Measurements from ENCODE around the gene PPP2R1A. TPM values are rescaled to one million over a fixed set of nuclear protein-coding genes. Genes with fewer than 3 reads are reported as not detected.
A peak's percentile ranks its signal among the peaks of the same experiment; 100 is the strongest.
"Not testable (repeated sequence)": the region's sequence is repeated elsewhere in the genome, so short reads cannot be mapped to it uniquely, and the experiment has no call there.

The PPP2R1A gene
- polyA plus RNA-seq, 1 donor: 332 TPM

DNA sequence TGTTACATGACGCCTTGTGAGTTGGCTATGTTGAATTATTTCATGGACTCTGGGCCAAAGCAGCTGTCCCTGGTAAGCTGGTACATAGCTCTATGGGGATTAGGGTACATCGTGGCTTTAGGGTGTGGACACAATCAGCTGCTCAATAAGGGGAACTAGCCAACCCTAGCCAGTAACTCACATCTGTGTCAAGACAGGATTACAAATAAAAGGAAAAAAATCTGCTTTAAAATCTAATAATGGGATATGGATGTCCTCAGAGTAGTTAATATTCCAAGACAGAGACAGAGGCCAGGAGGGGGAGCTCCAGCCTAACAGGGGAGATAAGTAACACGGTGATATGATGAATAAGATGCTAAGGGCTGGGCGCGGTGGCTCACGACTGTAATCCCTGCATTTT is 58.4 kb downstream of the PPP2R1A start:
- DNase-seq: peak; percentile 34

DNA sequence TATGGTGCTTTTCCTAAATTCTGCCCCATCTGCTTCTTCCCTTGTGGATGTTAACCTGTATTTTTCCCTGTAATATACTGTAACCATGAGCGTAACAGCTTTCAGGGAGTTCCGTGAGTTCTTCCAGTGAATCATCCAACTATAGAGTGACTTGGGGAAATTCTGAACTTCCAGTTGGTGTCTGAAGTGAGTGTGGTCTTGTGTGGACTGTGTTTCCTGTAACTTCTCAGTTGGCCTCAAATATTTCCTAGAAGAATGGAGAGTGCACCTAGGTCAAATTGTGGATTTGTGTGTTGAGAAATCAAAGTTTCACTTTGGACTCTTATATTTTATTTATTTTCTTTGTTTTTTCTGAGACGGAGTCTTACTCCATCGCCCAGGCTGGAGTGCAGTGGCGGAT is 68.6 kb downstream of the PPP2R1A start:
- no peak for DNase-seq

DNA sequence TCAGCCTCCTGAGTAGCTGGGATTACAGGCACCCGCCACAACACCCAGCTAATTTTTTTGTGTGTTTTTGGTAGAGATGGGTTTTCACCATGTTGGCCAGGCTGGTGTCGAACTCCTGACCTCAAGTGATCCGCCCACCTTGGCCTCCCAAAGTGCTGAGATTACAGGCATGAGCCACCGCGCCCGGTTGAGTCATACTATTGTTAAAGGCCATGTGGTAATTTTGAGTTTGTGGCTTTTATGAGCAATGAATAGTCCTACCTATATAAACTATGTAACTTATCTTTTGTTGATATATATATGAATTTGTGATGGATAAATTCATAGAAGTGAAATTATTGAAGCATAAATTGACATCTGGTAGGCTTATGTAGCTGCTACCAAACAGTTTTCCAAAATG is 75.7 kb downstream of the PPP2R1A start:
- DNase-seq: not testable (repeated sequence)

DNA sequence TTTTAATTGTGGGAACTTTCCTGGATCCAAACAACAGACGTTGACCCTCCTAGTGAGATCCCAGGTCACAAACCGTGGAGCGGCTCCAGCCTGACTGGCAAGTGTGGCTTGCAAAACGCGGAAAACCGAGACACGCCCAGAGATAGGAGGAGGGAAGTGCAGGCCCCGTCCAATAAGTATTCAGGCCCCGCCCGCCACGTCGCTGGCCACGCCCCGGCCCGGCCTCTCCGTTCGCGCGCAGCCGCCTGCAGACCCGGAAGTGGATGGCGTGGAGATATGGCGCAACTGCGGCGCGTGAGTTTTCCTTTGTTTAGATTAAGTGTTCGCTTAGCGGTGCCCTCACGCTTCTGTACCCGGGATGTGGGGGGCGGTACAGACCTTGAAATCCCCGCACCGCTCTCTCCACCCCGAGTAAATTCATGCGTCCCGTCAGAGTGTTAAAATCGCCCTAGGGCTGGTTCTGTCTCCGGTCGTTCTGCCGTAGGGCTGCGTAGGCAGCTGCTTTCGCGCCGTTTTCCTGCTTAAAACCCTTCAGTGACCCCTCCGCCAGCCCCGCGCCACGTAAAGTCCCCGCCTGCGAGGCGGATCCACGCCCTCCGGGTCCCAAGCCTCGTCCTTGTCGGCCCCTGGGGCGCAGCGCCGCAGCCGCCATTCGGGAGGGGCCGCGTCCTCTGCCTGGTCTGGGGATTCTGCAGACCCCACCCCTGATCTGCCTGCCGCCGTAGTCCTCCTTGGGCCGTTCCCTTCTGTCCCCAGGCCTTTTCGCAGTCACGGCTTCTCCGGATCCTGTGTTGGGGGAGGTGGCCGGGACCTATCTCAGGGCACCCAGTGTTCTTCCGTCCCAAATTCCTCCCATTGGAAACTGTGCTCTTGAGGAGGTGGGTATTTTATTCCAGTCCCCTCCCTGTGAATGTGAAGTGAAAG is 79.7 kb downstream of the PPP2R1A start, which contains the start of gene ZNF766:
TSS of gene ZNF766 (plus strand) at position 250 of the 924 bp plus-strand sequence. CDS start at position 277, 27 bp downstream.
- DNase-seq: peak; percentile 95

DNA sequence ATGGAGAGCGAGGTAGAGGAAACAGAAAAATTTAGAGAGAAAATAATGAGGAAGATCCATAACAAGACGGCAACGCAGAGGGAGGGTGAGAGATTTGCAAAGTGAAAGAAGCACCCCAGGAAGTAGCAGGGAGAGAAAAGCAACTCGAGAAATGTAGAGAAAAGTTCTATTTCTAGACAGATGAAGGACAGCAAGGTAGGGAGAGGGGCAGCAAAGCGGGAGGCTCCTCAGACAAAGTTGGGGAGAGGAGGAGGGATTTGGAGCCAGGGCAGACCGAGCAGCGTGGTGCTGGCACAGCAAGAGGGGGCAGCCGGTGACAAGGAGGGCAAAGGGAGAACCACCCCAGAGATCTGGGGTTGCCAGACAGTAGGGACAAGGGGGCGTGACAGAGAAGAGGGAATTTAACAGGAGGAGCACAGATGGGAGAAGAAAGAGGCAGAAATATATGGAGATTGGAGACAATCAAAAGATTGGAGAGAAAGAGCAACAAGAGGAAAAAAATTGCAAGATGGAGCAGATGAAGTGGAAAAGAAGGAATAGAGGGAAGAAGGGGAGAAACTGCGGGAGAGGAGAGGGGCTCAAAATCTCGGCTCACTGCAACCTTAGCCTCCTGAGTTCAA is 80.5 kb downstream of the PPP2R1A start:
- DNase-seq: peak; percentile 19

DNA sequence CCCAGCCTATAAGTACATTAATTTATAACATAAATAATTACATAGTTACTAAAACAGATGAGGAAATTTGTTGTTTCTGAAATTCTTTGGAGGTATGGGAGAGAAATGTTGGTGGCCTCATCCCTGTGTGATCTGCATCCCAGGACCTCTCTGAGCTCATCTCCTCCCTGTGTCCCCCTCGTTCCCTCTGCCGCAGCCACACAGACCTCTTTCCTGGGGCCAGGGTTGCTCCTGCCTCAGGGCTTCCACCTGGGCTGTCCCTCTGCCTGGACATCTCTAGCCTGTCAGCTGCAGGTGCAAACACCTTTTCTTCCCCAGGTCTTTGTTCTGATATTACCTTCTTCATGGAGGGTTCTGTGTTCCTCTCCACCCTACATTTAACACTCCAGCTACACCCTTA is 83.4 kb downstream of the PPP2R1A start:
- no peak for DNase-seq

DNA sequence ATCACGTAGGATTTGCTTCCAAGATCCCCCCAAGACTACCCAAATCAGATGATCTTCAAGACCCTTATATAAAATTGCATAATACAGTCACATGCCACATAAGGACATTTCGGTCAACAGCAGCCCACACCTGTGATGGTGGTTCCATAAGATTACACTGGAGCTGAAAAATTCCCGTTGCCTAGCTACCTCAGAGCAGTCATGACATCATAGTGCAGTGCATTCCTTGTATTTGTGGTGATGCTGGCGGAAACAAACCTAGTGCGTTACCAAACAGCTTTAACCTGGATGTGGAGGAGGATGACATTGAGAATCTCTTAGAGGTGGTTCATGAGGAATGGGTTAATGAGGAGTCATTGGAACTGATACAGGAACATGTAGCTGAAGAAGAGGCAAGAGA is 84.3 kb downstream of the PPP2R1A start:
- DNase-seq: no peak

DNA sequence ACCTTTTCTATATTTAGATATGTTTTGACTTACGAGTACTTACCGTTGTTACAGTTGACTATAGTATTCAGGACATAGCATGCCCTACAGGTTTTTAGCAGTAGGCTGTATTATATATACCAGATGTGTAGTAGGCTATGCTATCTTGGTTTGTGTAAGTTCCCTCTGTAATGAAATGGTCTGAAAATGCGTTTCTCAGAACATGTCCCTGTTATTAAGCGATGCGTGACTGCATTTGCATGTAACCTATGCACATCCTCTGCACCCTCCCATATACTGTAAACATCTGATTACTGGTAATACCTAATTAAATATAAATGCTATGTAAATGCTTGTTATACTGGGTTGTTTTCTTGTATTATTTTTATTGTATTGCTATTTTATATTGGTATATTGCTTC is 86.1 kb downstream of the PPP2R1A start:
- DNase-seq: no peak

DNA sequence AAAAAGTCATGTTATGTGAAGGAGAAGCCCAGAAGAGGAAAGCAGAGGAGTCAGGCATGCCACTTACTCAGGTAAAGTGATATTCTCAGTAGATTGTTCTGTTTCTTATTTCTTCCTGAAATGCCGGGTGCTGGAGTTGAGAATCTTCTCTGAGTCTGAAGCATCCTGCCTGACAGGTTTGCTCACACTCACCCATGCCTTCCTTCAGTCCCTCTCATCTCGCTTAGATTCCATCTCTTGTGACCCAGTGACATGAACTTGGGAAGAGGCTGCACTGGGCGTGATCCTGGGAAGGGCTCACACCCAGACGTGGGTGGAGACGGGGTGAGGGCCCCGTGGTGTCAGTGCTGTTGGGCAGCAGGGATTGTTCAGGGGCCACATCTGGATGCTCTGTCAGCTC is 87.6 kb downstream of the PPP2R1A start:
- no peak for DNase-seq

Other genes starting within 250 kb of the PPP2R1A start
- gene ZNF350, start 203.2 kb upstream of the PPP2R1A start, polyA plus RNA-seq (ENCODE audit: insufficient read length): 6.5 TPM
- gene ZNF615, start 181.8 kb upstream of the PPP2R1A start, polyA plus RNA-seq (ENCODE audit: insufficient read length): 9.6 TPM
- 8.4 TPM for gene ZNF614, start 161.7 kb upstream of the PPP2R1A start, polyA plus RNA-seq (ENCODE audit: insufficient read length)
- 10.6 TPM for gene ZNF432, start 141.2 kb upstream of the PPP2R1A start, polyA plus RNA-seq (ENCODE audit: insufficient read length)
- gene ZNF841, start 94.3 kb upstream of the PPP2R1A start, polyA plus RNA-seq (ENCODE audit: insufficient read length): 13.0 TPM
- gene ZNF616, start 50.1 kb upstream of the PPP2R1A start, polyA plus RNA-seq (ENCODE audit: insufficient read length): 8.4 TPM
- gene ZNF836, start 18.4 kb upstream of the PPP2R1A start, polyA plus RNA-seq (ENCODE audit: insufficient read length): 9.0 TPM
- gene ZNF766, start 79.5 kb downstream of the PPP2R1A start, polyA plus RNA-seq (ENCODE audit: insufficient read length): 12.2 TPM
- 8.9 TPM for gene ZNF480, start 107.1 kb downstream of the PPP2R1A start, polyA plus RNA-seq (ENCODE audit: insufficient read length)
- 3.7 TPM for gene ZNF610, start 146.2 kb downstream of the PPP2R1A start, polyA plus RNA-seq (ENCODE audit: insufficient read length)
- 16.4 TPM for gene ZNF880, start 179.9 kb downstream of the PPP2R1A start, polyA plus RNA-seq (ENCODE audit: insufficient read length)
- 25.1 TPM for gene ZNF528, start 207.8 kb downstream of the PPP2R1A start, polyA plus RNA-seq (ENCODE audit: insufficient read length)
- 0.75 TPM for gene ZNF534, start 239.1 kb downstream of the PPP2R1A start, polyA plus RNA-seq (ENCODE audit: insufficient read length)

Data from hindlimb muscle (tissue), 1 donor.